HG02973 (cell line): ENCODE data around the gene METTL17.
"Not testable (repeated sequence)": the region's sequence is repeated elsewhere in the genome, so short reads cannot be mapped to it uniquely, and the experiment has no call there.

Experiments used
- ATAC-seq: cut with Tn5 transposase; IDR thresholded peaks from one replicate; pipeline ENCODE4 v1.9.1; 2021; ENCODE audit warnings: moderate library complexity; ENCODE audit not compliant: unreplicated experiment

The METTL17 gene

DNA sequence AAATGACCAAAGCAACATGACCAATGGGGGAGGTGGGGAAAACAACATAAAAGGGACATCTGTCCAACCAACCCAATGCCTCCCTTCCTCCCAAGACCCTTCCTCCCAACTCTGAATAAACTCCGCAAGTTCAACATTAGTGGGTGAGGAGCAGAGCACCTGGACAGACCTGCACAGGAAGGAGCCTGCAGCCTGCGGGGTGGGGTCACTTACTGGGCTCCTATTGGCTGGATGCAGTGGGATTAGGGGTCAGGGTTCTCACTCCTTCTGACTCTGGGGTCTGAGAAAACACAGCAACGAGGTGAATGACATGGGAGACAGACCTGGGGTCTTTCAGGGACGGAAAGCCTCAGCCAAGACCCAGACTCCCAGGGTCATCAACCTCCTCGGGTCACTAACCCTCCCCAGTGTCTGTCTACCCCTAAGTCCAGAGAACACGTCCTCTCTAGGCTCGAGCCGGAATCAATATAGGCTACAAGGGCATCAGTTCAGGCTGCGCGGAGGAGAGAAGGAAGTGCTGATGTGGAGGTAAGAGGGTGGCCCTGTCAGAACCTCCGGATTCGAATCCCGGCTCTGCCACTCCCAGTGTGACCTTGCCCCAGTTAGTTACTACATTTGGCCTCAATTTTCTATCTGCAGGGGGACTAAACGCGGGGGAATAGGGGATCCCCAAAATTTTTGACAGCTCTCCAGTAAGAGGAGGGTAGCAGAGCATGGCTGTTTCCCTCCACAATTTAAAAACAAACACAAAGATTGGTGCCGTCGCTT lies 34.2 kb downstream of the METTL17 start:
- ATAC-seq = no peak

- no peak for ATAC-seq
Observed at GRCh38 chr14:21024585-21025370, 35.0 kb downstream of the METTL17 start, which contains the start of gene NDRG2. Gene NDRG2 (minus strand): TSS chr14:21025061. CDS start chr14:21023315, 1,746 bp downstream.

DNA sequence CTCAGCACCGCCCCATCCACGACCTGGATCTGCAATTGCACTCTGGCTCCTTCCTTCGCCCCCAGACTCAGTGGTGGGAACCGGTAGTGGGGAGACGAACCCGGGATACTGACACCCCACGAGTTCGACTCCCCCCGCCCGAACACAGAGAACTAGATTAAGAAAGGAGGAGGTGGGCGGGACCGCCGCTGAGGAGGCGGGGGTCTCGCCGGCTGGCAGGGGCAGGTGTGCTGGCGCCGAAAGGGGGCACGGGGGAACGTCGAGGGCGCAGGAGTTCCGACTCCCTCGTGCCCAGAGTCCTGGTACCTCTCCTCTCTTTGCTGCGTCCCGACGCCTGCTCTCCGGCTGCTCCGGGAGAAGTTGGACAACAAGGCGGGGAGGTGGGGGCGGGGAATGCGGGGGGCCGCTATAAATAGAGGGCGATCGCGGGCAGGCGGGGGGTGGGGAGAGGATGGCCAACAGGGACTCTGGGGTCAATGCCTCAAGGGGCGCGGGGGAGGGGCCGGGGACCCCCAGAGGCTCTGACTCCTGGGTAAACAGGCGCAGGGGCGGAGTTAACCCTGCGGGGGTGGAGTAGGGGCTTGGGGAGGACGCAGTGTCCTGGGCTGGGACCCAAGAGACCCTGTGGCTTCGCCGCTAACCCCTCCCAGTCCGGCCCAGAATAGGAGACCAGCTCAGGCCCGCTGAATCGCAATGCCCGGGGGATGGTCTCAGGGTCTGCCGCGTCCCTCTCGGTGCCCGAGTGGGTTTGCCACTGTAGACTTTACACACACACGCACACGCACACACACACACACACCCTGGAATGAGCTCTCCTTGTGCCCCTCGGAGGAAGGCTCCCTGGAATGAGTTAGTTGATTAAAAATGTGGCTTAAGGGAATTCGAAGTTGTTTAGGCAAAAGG lies 35.8 kb downstream of the METTL17 start:
- no peak for ATAC-seq

DNA sequence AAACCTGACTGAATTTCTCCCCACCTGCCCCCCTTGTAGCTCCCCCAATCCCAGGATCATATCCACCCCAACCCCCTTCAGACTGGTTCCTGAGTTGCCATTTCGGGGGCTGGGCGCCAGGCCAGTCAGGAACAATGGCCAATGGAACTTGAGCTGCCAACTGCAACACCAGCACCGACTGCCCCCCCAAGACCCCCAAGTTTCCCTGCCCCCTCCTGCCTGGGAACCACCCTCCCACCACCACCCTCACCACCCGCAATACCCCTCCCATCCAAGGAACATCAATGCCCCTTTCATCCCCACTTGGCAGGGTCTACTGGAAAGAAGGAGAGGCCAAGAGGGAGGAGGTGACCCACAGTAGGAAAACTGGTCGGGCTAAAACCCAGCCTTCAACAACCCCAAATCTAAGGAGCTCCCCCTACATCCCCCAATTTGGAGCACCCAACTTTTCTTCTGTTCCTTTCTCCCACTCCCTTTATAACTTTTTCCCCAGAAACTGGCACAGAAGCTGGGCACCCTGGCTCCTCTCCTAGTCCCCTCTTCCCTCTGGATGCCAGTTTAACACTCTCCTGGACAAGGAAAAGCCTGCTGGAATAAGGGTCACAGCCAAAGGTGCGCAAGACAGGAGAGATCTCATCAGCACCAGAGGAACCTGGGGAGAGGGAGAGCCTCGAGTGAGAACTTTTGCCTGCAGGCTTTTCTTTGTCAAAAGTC lies 36.7 kb downstream of the METTL17 start:
- no peak for ATAC-seq

- no peak for ATAC-seq
Observed at GRCh38 chr14:21026988-21027315, 37.2 kb downstream of the METTL17 start.

DNA sequence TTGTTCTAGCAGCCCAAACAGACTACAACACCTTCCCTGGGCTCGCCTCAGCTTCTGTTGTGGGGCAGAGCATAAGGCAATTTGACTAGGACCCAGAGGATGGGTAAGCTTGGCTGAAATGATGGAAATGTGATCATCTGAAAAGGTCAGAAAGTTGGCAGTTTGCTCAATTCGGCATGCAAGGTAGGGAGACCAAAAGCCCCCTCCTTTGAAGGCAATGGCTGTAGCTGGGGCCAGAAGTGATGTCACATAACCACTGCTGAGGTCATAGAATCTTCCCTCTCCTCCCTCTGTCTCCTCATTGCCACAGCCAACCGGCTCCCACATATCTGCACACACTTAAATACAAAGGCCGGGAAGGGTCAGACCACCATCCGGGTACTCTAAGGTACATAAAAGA lies 40.1 kb downstream of the METTL17 start, which contains the start of gene TPPP2:
TSS of gene TPPP2 (plus strand) at position 301 of the 400 bp plus-strand sequence. CDS start 365 bp downstream, outside the sequence.
- ATAC-seq = no peak

- no peak for ATAC-seq
Observed at GRCh38 chr14:21030531-21030930, 40.8 kb downstream of the METTL17 start.

GRCh38 chr14:21032326-21033132 lies 42.7 kb downstream of the METTL17 start:
- ATAC-seq = no peak

GRCh38 chr14:21033133-21033698 lies 43.4 kb downstream of the METTL17 start:
- no peak for ATAC-seq

- ATAC-seq = no peak
Observed at GRCh38 chr14:21034707-21035106, 44.9 kb downstream of the METTL17 start, which contains the start of gene RNASE13. Gene RNASE13 (minus strand): TSS chr14:21034807. CDS start chr14:21034288, 519 bp downstream.

GRCh38 chr14:21036751-21037150 lies 47.0 kb downstream of the METTL17 start:
- ATAC-seq = no peak

- no peak for ATAC-seq
Observed at GRCh38 chr14:21037156-21037555, 47.4 kb downstream of the METTL17 start.

DNA sequence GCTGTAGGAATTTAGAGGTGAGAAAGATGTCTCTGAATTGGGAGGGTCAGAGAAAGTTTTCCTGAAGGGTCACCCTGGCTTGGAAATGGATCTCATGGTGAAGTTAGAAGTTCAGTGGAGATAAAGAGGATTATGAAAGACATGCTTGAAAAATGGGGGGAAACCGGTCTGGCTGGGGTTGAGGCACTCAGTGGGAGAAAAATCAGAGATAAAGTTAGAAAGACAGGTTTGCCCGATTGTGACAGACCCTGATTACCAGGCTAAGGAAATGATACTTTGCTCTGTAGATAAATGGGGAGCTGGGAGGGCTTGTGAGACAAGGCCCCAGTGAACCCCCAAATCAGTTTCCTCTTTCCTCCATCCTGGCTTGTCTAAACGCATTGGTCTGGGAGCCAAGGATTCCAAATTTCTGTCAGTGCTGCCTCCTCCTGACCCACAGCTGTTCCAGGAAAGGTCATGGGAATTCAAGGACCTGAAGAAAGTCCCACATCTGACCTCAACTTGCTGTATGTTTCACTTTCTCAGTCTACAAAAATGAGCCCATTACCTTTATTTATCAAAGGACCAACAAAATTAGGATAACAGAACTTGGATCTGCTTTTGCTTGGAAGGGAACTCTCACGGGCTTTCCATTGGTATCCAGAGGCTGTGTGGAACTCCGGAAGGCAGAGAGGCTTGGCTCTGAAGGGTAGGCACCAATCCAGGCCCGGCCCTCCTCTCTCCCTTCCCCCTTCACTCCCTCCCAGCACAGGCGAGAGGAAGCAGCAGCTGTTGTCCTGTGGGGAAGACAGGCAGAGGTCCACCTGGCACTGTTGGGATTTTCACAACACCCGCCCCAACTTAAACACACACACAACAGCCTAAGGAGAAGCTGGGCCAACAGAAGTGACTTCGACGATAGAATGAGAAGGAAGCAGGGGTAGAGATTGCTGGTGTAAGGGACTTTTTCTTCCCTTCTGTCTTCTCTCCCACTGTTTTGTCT lies 49.0 kb downstream of the METTL17 start:
- ATAC-seq = no peak

DNA sequence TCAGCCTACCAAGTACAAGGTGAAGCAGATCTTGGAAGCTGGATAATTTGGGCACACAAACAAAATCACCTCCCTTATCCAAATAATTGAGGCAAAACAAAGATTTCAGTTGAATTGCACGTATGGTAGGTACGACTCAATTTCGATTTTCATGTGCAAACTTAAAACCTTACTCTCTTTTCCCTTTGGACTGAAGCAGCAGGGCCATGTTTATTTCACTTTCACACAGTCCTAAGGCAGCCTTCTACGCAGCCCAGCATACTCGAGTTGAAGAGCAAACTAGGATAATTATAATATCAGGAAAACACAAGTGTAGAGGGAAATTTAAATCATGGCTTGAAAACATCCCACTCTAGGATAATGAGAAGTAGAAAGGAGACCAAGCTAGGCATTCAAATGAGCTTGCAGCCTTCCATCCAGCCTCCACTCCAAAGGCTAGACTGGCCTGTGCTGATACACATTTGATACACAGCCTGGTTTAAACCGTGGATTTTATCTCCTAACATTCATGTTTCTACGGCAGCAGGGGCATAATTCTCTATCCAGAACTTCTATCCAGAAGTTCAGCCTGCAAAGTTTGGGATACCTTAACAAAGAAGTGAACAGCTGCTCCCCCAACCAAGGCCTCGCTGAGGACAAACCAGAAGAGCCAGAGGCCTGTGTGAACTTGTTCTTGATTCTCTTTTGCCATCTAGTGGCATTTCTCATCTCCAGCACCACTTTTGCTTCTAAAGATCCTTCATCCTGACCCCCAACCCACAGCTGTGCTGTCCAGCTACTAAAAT lies 50.0 kb downstream of the METTL17 start:
- no peak for ATAC-seq

- no peak for ATAC-seq
Observed at GRCh38 chr14:21040370-21040925, 50.7 kb downstream of the METTL17 start.

GRCh38 chr14:21040941-21041340 lies 51.2 kb downstream of the METTL17 start:
- not testable (repeated sequence) for ATAC-seq
